Activated CD4-positive, alpha-beta T cell treated with anti-CD3 and anti-CD28 coated beads for 24 hours (primary cell): ENCODE measurements around the gene CCDC59.
A peak's percentile ranks its signal among the peaks of the same experiment; 100 is the strongest.
"Not testable (repeated sequence)": the region's sequence is repeated elsewhere in the genome, so short reads cannot be mapped to it uniquely, and the experiment has no call there.

Source experiments
- DNase-seq, 2 donors: peaks; one replicate each; pipeline ENCODE4 v3.0.0-alpha.2; 2020; ENCODE audit warnings: low read depth in 2 of 2

Gene CCDC59, protein sequence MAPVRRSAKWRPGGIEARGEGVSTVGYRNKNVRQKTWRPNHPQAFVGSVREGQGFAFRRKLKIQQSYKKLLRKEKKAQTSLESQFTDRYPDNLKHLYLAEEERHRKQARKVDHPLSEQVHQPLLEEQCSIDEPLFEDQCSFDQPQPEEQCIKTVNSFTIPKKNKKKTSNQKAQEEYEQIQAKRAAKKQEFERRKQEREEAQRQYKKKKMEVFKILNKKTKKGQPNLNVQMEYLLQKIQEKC

DNA sequence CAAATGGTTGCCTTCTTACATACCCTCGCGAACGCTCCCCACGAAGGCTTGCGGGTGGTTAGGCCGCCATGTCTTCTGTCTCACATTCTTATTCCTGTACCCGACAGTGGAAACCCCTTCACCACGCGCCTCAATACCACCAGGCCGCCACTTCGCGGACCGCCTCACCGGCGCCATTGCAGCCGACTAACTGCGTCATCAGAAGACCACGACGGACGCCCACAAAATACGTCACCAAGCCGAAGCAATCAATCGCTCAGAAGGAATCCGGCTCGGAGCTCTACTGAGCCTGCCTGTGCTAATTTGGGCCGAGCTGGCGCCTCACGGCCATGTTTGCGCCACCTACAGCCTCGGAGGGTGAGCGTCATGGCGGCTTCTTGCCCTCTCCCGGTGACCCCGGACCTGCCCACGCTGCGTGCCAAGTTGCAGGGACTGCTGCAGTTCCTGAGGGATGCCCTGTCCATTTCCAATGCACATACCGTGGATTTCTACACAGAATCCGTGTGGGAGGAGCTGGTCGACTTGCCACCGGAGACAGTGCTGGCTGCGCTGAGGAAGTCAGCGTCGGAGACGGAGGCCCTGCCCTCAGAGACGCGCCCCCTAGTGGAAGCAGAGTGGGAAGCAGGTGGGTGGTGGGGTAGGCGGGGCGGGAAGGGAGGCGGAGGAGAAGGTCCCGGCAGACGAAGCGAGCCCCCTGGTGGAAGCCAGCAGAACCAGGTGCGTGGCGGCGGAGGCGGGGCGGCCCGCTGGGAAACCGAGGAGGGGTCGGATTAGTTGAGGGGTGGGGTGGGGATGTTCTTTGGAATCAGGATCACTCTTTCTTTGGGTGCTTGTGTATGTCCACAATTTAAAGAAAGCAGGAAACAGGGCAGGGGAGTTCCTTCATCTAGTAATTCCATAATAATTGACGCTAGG, at the start of gene CCDC59, which contains the start of gene METTL25:
CCDC59 (minus strand) TSS at position 188 of the 915 bp plus-strand sequence; CDS start at position 177, 11 bp downstream.
METTL25 (plus strand) TSS at position 330 of the 915 bp plus-strand sequence; CDS start at position 367, 37 bp downstream.
- peak; percentile 93 to 97 for DNase-seq

DNA sequence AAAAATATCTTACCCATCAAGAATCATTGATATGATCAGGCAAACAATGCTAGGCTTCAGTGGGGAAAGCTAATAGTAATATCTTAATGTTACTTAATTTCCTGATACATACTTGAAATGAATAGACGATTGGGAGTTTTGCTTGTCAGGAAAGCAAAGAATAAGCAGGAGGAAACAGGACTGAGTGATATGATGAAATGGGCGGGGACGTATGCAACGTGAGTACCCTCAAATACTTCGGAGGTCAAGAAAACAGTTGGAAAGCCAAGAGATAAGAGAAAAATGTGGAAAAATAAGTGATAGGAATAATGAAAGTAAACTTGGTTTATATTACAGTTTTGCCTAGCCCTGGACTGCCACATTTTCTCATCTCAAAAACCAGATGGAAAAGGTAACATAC, 49.3 kb upstream of the CCDC59 start:
- no peak for DNase-seq

DNA sequence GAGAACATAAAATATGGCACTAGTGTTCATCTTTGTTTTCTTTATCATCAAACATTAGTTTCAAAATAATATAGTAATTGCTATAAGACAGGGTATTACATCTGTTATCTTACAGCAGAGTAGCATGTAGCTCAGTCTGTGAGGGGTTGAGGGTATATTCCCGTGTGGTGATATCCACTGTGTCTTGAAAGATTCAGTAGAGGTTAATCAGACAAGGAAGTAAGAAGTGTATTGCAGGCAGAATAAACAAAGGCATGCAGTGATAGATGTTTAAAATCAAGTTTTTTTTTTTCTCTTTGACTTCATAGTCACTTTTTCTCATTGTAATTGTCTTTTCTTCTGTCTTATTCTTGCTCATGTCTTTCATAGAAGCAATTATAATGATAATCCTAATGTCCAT, 48.5 kb upstream of the CCDC59 start:
- no peak for DNase-seq

DNA sequence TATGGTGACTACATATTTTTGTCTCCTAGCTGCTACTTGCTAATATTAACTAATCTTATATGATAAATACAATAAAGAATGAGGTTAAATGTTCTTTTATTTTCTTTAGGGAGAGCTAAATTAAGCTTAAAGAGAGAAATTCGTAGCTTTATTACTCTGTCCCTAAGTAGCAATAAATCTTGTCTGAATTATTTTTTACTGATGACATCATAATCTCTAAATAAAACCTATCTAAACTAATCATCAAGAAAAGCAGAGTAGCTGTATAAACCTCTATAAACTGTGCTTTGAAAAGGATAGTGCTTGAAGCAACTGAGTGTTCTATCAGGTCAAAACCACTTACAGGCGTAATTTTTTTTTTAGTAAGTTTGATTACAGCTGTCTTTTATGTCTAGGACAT, 42.6 kb upstream of the CCDC59 start:
- no peak for DNase-seq

DNA sequence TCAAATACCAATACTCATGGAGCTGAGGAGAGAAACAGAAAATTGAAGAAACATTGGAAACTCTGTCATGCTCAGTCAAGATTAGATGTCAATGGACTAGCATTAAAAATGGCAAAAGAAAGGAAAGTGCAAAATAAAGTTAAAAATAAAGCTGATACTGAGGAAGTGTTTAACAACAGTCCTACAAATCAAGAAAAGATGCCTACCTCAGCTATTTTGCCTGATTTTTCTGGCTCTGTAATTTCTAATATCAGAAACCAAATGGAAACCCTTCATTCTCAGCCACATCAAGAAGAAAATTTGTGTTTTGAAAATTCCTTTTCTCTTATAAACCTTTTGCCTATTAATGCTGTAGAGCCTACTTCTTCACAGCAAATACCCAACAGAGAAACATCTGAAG, 40.7 kb upstream of the CCDC59 start:
- DNase-seq = no peak

DNA sequence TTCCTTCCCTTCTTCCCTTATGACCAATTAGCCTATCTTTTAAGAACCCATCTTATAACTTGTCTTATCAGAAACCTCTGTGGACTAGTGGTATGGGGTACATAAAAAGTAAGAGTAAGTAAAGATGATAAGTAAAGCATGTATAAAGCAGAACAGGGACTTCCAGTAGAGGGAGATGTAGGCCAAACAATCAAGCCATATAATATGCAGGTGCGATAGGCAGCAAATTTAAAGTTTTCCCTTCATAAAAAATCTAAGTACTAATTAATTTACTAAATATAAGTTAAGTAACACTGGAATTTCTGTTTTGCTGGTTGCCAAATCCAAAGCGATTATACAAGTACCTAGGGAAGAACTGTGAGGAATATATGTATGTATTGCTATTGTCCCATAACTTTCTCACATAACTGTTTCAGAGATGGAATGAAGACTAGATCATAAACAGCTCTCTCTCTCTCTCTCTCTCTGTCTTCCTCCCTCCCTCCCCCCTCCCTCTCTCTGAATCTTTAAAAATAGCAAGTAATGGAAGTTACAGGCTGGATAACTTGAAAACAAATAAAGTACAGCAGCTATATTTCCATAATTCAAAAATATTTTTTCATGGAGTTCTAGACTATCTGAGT, 25.9 kb upstream of the CCDC59 start:
- DNase-seq = no peak

DNA sequence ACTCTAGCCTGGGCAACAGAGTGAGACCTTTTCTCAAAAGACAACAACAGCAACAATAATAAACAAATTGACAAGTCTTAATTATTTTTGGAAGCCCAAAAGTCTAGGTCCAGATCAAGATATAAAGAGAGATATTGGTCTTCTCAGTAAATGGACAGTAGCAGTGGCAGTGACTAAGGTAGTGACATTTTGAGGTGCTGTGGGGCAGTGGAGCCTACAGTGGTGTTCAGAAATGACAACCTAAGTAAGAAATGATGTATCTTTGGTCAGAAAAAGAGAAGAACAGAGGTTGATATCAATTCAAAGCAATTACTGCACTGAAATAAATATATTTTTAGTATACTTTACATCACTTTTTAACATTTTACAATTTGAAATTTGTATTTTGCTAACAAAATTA, 20.8 kb upstream of the CCDC59 start:
- no peak for DNase-seq

DNA sequence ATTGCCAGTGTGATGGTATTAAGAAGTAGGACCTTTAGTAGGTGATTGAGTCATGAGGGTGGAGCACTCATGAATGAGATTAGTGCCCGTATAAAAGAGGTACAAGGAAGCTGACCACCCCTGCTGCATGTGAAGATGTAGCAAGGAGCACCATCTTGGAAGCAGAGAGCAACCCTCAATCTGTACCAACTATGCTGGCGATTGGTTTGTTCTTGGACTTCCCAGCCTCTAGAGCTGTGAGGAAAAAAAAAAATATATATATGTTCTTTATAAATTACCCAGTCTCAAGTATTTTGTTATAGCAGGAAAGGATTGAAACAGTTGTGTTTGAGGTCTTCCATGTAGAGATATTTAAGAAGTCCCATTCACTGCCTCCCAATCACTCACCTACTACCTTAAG, 17.0 kb upstream of the CCDC59 start:
- no peak for DNase-seq

DNA sequence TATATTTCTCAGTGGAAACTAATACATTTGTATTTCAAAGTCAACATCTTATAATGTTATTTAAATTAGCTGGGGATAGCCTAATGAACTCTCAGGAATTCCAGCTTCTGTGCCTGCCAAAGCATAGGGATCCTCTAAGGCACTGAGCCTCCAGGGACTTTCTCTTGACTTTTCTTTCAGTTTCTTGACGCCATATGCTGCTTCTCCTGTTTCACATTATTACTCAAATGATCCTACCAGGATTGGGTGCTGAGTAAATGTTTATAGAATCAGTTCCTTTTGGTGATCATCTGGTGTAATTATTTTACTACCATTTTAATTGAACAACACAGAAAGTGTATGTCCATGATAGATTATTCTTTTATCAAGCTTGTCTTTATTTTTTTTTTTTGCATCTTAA, 8.0 kb upstream of the CCDC59 start:
- DNase-seq = no peak

DNA sequence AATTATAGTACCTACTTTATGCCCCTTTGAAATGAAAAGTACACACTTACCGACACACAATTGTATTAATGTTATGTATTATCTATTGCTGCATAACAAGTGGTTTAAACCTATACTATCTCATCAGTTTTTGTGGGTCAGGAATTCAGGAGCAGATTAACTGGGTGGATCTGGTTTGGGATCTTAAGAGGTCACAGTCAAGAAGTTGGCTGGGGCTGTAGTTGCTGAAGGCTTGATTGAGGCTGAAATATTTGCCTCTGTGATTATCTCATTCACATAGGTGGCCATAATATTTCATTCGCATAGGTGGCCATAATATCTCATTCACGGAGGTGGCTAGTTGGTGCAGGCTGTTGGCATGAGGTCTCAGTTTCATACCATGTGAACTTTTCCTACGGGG, 5.8 kb upstream of the CCDC59 start:
- DNase-seq = no peak

DNA sequence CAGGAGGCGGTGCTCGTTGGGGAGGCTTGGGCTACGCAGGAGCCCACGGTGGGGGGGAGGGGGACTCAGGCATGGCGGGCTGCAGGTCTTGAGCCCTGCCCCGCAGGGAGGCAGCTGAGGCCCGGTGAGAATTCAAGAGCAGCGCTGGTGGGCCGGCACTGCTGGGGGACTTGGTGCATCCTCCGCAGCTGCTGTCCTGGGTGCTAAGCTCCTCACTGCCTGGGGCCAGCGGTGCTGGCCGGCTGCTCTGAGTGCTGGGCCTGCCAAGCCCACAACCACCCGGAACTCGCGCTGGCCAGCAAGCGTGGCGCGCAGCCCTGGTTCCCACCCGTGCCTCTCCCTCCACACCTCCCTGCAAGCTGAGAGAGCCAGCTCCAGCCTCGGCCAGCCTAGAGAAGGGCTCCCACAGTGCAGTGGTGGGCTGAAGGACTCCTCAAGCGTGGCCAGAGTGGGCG, 3.3 kb upstream of the CCDC59 start:
- DNase-seq = no peak

DNA sequence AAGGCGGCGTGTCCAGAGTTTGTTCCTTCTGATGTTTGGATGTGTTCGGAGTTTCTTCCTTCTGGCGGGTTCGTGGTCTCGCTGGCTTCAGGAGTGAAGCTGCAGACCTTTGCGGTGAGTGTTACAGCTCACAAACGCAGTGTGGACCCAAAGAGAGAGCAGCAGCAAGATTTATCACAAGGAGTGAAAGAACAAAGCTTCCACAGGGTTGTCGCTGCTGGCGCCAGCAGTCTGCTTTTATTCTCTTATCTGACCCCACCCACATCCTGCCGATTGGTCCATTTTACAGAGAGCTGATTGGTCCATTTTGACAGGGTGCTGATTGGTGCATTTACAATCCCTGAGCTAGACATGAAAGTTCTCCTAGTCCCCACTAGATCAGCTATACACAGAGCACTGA, 2.6 kb upstream of the CCDC59 start:
- not testable (repeated sequence) for DNase-seq

DNA sequence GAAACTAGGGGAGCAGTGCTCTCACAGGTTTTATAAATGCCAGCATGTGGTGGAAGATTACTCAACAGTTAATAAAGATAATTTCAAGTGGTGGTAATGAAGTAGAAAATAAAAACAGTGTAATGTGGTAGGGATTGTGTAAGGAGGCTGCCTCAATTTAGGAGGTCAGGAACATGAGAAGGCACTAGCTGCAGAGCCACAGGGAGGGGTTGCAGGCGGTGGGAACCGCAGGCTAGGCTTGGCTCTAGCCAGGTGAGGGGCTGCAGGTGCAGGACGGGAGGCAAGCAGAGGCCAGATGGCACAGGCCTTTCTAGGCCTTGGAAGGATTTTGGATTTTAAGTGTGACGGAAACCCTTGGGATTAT, 910 bp upstream of the CCDC59 start:
- no peak for DNase-seq

DNA sequence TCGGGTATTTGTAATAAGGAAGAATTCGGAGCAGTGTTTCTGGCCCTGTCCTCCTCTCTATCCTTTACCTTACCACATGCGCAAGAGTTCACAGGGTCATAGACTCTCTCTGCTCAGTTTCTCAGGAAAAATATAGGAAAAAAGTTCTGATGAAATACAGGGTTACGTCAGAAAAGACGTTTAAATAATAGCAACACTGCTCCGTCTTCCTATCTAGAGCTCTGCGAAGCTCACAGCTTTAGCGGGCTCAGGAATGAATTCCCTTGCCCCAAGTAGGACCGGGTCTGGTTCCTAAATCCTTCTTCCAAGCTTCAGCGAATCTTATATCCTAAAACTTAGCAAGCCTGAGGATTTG, 365 bp downstream of the CCDC59 start:
- DNase-seq = no peak

DNA sequence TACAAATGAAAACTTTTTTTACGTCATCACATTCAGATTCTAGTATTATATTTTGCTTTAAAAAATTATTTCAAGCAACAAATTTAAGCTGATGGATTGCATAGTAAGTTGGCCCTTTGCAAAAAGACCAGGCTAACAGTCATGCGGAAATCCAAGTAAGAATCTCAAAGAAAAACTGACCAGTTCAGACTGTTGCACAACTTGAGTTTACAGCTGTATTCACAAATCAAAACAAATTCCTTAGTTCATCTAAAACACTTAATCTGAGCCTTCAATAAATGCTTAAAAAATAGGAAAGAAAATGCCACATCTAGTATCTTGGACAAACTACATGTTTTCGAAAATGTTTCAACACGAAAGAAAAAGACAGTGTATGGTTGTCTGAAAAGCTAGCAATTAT, 847 bp downstream of the CCDC59 start:
- DNase-seq = no peak

DNA sequence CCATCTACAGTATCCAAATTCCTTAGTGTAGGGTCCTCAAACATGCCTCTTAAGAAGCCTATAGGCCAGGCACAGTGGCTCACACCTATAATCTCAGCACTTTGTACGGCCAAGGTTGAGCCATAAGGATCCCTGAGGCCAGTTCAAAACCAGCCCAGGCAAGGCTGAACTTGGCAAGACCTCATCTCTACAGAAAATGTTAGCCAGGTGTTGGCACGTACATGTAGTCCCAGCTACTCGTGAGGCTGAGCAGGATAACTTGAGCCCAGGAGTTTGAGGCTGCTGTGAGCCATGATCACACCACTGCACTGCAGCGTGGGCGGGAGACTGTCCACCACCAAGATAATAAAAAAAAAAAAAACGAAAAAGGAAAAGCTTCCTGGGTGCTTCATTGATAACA, 6.8 kb downstream of the CCDC59 start:
- DNase-seq = no peak

DNA sequence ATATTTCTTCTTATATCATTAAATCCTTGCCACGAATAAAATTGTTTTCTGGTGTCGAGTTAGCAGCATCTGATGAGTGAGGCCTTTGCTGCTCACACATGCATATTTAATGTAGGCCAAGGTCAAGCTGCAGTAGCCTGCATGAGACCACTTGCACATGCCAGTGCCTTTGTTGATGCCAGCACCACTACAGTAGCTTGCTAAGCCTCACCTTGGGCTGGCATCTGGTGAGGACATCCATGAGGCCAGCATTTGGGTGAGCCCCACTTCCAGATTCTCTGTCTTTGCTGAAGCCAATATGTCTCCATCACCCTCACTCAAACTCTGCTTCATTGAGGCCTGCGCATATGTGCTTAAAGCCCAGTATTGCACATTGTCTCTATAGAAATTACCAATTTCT, 8.0 kb downstream of the CCDC59 start:
- DNase-seq = no peak

DNA sequence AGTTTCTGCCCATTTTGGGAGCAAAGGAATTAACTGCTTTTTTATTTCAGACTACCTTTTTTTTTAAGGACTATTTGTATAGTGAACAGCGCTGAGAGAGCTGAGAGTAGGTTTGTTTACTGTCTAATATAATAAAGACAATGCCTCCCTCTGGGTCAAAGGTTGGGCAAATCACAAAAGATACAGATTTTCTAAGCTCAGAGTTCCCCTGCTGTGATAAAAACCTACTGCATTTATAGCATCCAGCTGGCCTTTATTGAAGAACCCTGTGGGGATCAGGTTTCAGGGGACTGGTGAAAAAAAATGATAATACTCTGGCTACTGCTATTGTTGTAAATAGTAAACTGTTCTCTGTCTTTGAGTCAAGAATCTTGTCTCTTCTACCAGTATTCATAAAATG, 28.7 kb downstream of the CCDC59 start:
- no peak for DNase-seq

DNA sequence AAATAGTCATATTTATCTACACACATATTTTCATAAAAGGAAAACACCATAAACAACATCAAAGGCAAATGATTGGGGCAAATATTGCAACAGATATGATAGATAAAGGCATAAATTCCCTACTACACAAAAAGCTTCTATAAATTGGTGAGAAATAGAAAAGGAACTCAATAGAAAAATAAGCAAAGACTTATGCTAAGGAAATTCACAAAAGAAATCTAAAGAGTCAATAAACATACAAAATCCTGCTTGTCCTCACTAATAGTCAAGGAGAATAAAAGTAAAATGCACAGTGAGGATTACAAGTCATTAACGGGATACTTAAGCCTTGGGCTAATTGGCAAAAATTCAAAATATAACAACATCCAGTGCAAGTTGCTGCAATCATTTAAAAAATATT, 30.3 kb downstream of the CCDC59 start:
- no peak for DNase-seq

DNA sequence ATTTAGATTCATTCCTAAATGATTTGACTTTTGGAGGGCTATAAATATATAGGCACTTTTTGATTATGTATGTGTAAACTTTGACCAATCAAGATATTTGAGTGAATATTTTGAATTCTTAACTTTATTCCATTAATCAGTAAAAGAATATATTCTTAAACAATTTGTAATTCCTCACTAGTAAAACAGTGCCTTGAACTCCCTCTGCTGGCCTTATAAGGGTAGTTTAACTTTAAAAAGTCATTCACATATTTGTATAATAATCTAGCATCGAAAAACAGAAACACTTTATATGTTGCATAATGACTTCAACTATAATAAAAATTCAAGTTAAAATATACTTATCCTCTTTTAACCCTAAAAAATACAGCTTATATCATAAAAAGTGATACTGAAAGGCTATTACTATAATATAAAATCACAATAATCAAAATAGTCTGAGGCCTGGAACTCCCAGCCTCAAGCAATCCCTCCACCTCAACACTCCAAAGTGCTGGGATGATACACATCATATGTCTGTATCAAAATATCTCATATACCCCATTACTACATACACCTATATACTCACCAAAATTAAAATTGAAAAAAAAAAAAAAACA, 31.2 kb downstream of the CCDC59 start:
- DNase-seq = no peak

DNA sequence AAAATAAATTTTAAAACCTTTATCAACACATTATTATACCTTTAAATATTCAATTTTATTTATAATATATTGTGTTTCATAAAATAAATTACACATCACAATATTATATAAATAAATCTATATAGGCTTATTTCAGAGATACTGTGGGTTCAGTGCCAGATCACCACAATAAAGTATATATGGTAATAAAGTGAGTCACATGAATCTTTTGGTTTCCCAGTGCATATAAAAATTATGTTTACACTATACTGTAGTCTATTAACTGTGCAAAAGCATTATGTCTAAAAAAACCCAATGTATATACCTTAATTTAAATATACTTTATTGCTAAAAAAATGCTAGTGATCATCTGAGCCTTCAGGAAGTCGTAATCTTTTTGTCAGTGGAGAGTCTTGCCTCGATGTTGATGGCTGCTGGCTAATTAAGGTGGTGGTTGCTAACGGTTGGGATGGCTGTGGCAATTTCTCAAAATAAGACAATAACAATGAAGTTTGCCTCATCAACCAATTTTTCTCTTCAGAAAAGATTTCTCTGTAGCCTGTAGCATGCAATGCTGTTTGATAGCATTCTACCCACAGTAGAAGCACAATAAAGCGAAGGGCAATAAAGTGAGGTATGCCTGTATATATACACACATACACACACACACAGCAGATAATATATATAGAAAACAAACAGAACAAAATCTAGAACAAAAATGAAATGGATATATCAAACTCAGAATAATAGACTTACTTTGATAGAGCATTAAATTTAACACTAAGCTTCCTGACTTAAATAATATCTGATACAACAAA, 32.4 kb downstream of the CCDC59 start:
- DNase-seq = no peak

DNA sequence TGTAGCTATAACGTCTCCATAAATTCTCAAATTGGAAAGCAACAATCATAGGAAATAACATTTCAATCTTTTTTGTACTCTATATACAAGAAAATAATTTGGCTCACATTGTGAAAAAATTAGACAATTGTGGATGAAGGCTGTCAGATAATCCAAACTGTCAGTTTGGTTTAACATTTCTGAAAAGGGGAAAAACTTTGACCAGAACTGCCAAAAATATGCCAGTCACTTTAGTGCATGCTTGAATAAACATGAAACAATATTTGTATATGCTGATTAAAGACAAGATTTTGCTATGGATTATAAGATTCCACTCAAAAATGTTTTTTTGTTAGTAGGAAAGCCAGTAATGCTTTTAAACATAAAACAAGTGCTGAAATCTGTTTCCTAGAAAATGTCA, 38.9 kb downstream of the CCDC59 start:
- DNase-seq = no peak
